GM18868 (cell line): ENCODE results near the gene CEACAM1.
"Not testable (repeated sequence)": the region's sequence is repeated elsewhere in the genome, so short reads cannot be mapped to it uniquely, and the experiment has no call there.

Experiments
- ATAC-seq: cut with Tn5 transposase; IDR thresholded peaks from one replicate; pipeline ENCODE4 v1.9.1; 2021; ENCODE audit warnings: mild to moderate bottlenecking, moderate library complexity; ENCODE audit not compliant: unreplicated experiment

The CEACAM1 gene

GRCh38 chr19:42549067-42549466 lies 20.8 kb upstream of the CEACAM1 start:
- ATAC-seq, result not testable (repeated sequence)

- ATAC-seq, result no peak
These were observed 20.3 kb upstream of the CEACAM1 start for GRCh38 chr19:42548552-42548951.

GRCh38 chr19:42547929-42548328 lies 19.6 kb upstream of the CEACAM1 start:
- no peak for ATAC-seq

- ATAC-seq, result no peak
These were observed 18.7 kb upstream of the CEACAM1 start for GRCh38 chr19:42546831-42547500.

GRCh38 chr19:42544146-42544545 lies 15.9 kb upstream of the CEACAM1 start:
- ATAC-seq, result no peak

GRCh38 chr19:42542791-42543190 lies 14.5 kb upstream of the CEACAM1 start:
- ATAC-seq, result no peak

GRCh38 chr19:42540071-42540553 lies 11.8 kb upstream of the CEACAM1 start:
- no peak for ATAC-seq

DNA sequence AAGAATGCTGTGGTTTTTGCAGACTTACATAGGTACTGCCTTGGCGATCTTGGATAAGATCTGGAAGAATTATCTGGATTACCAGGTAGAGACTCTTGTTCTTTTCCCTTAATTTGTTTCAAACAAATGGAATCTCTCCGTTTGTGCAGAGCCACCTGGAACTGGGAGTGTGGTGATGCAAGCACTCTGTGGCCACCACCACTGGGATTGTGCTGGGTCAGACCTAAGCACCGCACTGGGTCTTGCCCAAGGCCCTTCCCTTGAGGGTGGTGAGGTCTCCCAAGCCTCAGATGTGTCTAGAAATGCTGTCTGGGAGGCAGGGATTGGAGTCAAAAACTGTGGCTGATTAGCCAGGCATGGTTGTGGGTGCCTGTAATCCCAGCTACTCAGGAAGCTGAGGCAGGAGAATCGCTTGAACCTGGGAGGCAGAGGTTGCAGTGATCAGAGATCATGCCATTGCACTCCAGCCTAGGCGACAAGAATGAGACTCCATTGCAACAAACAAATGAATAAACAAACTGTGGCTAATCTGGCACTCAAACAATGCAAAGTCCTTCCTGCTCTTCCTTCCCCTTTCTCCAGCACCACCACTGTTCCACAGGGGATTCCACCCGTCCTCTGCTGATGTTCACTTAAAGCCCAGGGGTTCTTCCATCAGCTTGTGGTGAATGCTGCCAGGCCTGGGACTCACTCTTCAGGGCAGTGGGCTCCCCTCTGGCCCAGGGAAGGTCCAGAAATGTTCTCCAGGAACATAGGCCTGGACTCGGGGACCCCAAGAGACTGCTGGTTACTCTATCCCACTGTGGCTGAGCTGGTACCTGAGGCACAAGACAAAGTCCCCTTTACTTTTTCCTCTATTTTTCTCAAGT lies 10.8 kb upstream of the CEACAM1 start:
- no peak for ATAC-seq

GRCh38 chr19:42535276-42535675 lies 7.0 kb upstream of the CEACAM1 start:
- ATAC-seq, result not testable (repeated sequence)

GRCh38 chr19:42534391-42534790 lies 6.1 kb upstream of the CEACAM1 start:
- ATAC-seq, result no peak

GRCh38 chr19:42532891-42533290 lies 4.6 kb upstream of the CEACAM1 start:
- no peak for ATAC-seq

DNA sequence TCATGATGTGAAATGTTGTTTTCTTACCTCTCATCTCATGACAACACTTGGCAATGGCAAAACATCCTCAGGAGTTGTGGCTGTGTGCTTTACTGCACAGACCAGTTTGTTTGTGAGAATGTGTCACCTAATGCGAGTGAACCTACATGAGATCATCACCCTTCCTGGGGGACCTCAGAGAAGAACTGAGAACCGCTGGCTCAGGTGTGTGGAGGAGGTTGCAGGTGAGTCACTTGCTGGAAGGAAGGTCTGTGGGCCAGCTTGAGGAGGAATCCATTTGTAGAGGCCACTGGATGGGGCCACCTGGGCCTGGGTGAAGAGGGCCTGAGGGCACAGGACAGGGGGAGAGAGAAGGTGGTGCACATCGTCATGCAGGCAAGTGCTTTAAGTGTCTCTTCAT lies 3.0 kb upstream of the CEACAM1 start:
- no peak for ATAC-seq

DNA sequence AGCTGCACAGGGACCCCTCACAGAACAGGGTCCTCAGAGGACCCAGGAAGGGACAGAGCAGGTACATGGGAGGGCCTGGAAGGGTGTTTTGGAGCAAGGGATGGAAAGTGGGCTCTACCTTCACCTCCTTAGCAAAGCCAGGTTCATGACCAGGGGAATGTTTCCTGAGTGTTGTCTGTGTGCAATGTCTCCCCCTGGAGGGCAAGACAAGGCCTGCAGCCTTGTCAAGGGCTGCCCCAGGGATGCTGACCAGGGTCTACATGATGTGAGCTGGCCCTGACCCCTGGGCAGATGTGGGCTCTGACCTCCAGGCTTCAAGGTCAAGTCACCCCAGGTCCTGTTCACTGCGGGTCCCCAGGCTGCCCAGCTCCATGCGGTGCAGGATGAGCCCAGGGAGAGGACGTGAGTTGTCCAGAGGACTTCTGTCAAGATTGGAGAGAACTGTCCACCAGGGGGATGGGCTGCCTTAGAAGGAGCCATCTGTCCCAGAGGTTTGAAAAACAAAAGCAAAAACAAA lies 1.0 kb upstream of the CEACAM1 start:
- no peak for ATAC-seq

DNA sequence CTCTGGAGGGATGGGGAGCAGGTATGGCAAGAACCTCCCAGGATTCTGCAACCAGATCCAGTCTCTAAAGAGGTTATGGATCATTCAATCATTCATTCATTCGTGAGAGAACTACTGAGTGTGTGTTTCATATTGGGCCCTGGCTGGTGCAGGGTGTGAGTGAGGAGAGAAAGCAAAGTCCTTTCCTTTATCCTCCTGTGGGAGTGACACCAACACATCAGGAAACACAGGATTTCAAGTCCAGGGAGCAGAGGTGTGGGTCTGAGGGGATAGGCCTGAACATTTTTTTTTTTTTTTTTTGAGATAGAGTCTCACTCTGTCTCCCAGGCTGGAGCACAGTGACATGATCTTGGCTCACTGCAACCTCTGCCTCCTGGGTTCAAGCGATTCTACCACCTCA lies 3.3 kb downstream of the CEACAM1 start:
- ATAC-seq, result no peak

- no peak for ATAC-seq
These were observed 4.0 kb downstream of the CEACAM1 start for GRCh38 chr19:42524250-42524649.

DNA sequence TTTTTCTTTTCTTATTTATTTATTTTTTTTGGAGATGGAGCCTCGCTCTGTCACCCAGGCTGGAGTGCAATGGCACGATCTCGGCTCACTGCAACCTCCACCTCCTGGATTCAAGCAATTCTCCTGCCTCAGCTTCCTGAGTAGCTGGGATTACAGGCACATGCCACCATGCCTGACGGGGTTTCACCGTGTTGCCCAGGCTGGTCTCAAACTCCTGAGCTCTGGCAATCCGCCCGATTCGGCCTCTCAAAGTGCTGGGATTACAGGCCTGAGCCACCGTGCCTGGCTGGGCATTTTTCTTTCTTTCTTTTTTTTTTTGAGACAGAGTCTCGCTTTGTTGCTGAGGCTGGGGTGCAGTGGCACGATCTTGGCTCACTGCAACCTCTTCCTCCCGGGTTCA lies 6.0 kb downstream of the CEACAM1 start:
- ATAC-seq, result not testable (repeated sequence)

DNA sequence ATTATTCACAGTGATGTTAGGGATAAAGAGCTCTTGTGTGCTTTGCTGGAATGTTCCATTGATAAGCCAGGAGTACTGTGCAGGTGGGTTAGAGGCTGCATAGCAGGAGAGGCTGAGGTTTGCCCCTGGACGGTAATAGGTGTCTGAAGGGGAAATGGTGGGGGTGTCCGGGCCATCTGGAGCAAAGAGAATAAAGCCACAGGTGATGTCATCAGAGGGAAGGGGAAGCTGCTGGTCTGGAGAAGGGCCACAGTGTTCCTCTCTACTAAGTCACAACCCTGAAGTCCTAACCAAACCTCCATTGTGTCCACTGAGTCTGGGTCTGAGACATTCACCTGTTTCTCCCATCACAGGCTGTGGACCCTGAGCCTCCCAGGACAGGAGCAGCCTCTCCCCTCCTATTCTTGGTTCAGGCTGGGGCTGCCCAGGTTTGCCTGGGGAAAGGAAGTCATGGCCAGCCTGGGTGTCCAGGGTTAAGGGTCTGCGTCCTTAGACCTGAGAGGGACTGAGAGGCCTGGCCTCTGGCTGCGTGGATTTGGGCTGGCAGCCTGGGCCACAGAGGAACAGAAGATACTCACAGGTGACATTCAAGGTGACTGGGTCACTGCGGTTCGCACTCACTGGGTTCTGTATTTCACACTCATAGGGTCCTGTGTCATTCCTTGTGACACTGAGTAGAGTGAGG lies 6.8 kb downstream of the CEACAM1 start:
- no peak for ATAC-seq

DNA sequence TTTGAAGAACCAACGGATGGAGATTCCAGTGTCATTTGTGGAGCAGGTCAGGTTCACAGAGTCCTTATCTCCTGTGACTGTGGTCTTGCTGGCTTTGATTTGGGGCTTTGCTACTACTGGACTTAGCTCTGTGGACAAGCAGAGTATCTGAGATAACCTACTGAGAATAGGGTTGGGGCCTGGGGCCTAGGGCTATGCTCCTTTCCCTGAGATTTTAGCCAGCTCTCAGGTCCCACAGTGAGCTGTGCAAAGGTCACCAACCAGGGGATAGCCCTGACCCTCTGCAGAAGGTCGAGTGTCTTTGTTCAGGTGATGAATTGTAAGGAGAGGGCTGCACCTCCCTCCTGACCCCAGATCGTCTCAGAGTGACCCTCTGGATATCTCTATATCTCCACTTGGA lies 9.2 kb downstream of the CEACAM1 start:
- no peak for ATAC-seq

DNA sequence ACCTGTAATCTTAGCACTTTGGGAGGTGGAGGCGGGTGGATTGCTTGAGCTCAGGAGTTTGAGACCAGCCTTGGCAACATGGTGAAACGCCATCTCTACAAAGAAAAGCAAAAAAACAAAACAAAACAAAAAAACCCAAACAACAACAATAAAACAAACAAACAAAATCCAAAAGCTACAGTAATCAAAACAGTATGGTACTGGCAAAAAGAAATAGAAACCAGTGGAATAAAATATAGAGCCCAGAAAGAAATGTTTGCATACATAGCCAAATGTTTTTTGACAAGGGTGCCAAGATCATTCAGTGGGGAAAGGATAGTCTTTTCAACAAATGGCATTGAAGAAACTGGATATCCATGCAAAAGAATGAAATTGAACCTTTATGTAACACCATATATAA lies 11.5 kb downstream of the CEACAM1 start:
- no peak for ATAC-seq

GRCh38 chr19:42515241-42515832 lies 12.9 kb downstream of the CEACAM1 start:
- no peak for ATAC-seq

DNA sequence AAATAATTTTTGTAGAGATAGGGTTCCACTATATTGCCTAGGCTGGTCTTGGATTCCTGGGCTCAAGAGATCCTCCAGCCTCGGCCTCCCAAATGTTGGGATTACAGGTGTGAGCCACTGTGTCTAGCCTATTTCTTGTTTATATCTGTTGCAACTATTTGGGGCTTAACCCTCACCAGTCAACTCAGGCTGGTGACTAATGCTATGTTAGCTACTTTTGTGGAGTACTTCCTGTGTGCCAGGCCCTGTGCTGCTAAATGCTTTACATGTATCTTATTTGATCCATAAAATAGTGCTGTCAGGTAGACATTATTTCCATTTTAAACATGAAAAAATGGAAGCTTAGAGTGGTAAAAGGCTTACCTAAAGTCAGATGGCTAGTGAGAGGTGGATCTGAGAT lies 13.8 kb downstream of the CEACAM1 start:
- ATAC-seq, result no peak
